A549 (cell line): Measurements from ENCODE around the gene RNF215. TPM values are rescaled to one million over a fixed set of nuclear protein-coding genes. Genes with fewer than 3 reads are reported as not detected.
"Not testable (repeated sequence)": the region's sequence is repeated elsewhere in the genome, so short reads cannot be mapped to it uniquely, and the experiment has no call there.

ENCODE experiments used
- ATAC-seq, 2 experiments: fragments of 200-7000 bp in 1 of 2; fragments of >200 bp in 1 of 2; cut with Nextera tagmentation in 1 of 2; cut with Tn5 transposase in 1 of 2; 3 replicates each; pipeline versions ENCODE4 v1.8.0 to v1.9.1; 2018 to 2020; ENCODE audit warnings: mild to moderate bottlenecking in 1 of 2, moderate library complexity in 1 of 2
- CTCF ChIA-PET: fragments of 300-600 bp; sonication (Branson Sonifier 250); formaldehyde crosslinking; extraction: SDS; loops from one replicate; lab custom pipeline; 2021; ENCODE audit warnings: antibody characterized with exemption, inconsistent platforms; lab: Yijun Ruan, JAX
- POLR2A ChIA-PET: fragments of 350-600 bp; formaldehyde crosslinking; extraction: SDS; loops from one replicate; lab custom pipeline; 2021; ENCODE audit warnings: antibody characterized with exemption, inconsistent platforms; lab: Yijun Ruan, JAX
- DNase-seq, 2 experiments: peaks; one replicate each; pipeline versions ENCODE4 v3.0.0 to v3.0.0-alpha.2; 2011 to 2016; ENCODE audit warnings: low read depth in 1 of 2, low spot score in 1 of 2
- FAIRE-seq: peaks from 2 replicates; lab custom pipeline; 2011; peaks lifted over from hg19 to GRCh38; lab: Jason Lieb, UNC
- H3K27ac ChIP-seq, 2 experiments: fragments of >200 bp; sonication (Bioruptor Twin); formaldehyde crosslinking; 3 replicates each; pipeline ENCODE4 v1.5.1; 2016 to 2017
- H3K4me1 ChIP-seq: fragments of >200 bp; sonication (Bioruptor Twin); formaldehyde crosslinking; 3 replicates; pipeline ENCODE4 v1.6.1; 2016
- H3K4me2 ChIP-seq: fragments of >200 bp; sonication (Bioruptor Twin); formaldehyde crosslinking; 3 replicates; pipeline ENCODE4 v1.6.1; 2016
- H3K4me3 ChIP-seq: fragments of >200 bp; sonication (Bioruptor Twin); formaldehyde crosslinking; 3 replicates; pipeline ENCODE4 v1.5.1; 2016
- H3K9me3 ChIP-seq: fragments of >200 bp; sonication (Bioruptor Twin); formaldehyde crosslinking; 3 replicates; pipeline ENCODE4 v1.6.1; 2016
- CEBPB ChIP-seq, 2 experiments: fragments of >200 bp in 1 of 2; sonication (Bioruptor Twin) in 1 of 2; formaldehyde crosslinking in 1 of 2; IDR thresholded peaks; 2 replicates each; pipeline ENCODE4 v1.6.1; 2012 to 2016
- EHMT2 ChIP-seq: fragments of 200-600 bp; sonication (generic); IDR thresholded peaks from 2 replicates; pipeline ENCODE4 v1.6.1; 2016; ENCODE audit warnings: antibody characterized with exemption, low read depth, mild to moderate bottlenecking, moderate library complexity
- FOSB ChIP-seq: fragments of 250-450 bp; sonication (Bioruptor Pico); IDR thresholded peaks from 2 replicates; pipeline ENCODE4 v1.5.0; 2020; ENCODE audit warnings: mild to moderate bottlenecking, moderate library complexity
- HOXA7 ChIP-seq: fragments of 250-450 bp; sonication (Bioruptor Pico); IDR thresholded peaks from 2 replicates; pipeline ENCODE4 v1.5.0; 2020; ENCODE audit warnings: mild to moderate bottlenecking, moderate library complexity
- JUNB ChIP-seq: fragments of >200 bp; sonication (Bioruptor Twin); formaldehyde crosslinking; IDR thresholded peaks from 2 replicates; pipeline ENCODE4 v1.6.1; 2016
- KDM1A ChIP-seq: fragments of 200-600 bp; sonication (generic); IDR thresholded peaks from 2 replicates; pipeline ENCODE4 v1.6.1; 2016; ENCODE audit warnings: low read depth, mild to moderate bottlenecking
- MAZ ChIP-seq: fragments of 150-350 bp; IDR thresholded peaks from 2 replicates; pipeline ENCODE4 v1.6.1; 2014; ENCODE audit warnings: antibody characterized with exemption, low read depth, low read length, borderline replicate concordance
- MYC ChIP-seq: IDR thresholded peaks from 2 replicates; pipeline ENCODE4 v1.6.1; 2012; ENCODE audit warnings: mild to moderate bottlenecking, inconsistent platforms, low read length, improper control_type of control experiment, borderline replicate concordance
- PHF8 ChIP-seq: fragments of 200-600 bp; sonication (generic); IDR thresholded peaks from 2 replicates; pipeline ENCODE4 v1.6.1; 2016; ENCODE audit warnings: low read depth, mild to moderate bottlenecking, antibody characterized with exemption, moderate library complexity, borderline replicate concordance
- RAD21 ChIP-seq, 2 experiments: fragments of >200 bp in 1 of 2; sonication (Bioruptor Twin) in 1 of 2; formaldehyde crosslinking in 1 of 2; IDR thresholded peaks in 1 of 2; conservative IDR thresholded peaks in 1 of 2; 2 replicates in 1 of 2; 3 replicates in 1 of 2; pipeline ENCODE4 v1.6.1; 2012 to 2018; ENCODE audit warnings: inconsistent platforms in 1 of 2
- RCOR1 ChIP-seq: fragments of 150-350 bp; IDR thresholded peaks from 2 replicates; pipeline ENCODE4 v1.6.1; 2014; ENCODE audit warnings: antibody characterized with exemption, low read length, low read depth
- RFX5 ChIP-seq: fragments of 450-650 bp; IDR thresholded peaks from 2 replicates; pipeline ENCODE4 v1.7.1; 2014; ENCODE audit warnings: antibody characterized with exemption, mild to moderate bottlenecking, moderate library complexity
- RNF2 ChIP-seq: fragments of 200-600 bp; sonication (generic); IDR thresholded peaks from 2 replicates; pipeline ENCODE4 v1.6.1; 2016; ENCODE audit warnings: low read depth, mild to moderate bottlenecking, antibody characterized with exemption, moderate library complexity, borderline replicate concordance
- SMC3 ChIP-seq: fragments of >200 bp; sonication (Bioruptor Twin); formaldehyde crosslinking; IDR thresholded peaks from 3 replicates; pipeline ENCODE4 v1.6.1; 2018; ENCODE audit warnings: inconsistent platforms
- TFCP2L1 ChIP-seq: fragments of 250-450 bp; sonication (Bioruptor Pico); IDR thresholded peaks from 2 replicates; pipeline ENCODE4 v1.5.0; 2021; ENCODE audit warnings: mild to moderate bottlenecking
- TP53 ChIP-seq: fragments of 250-450 bp; sonication (Bioruptor Pico); IDR thresholded peaks from 2 replicates; pipeline ENCODE4 v1.5.0; 2021; ENCODE audit warnings: mild to moderate bottlenecking, moderate library complexity
- ZC3H11A ChIP-seq: fragments of 450-650 bp; IDR thresholded peaks from 2 replicates; pipeline ENCODE4 v1.6.1; 2014; ENCODE audit warnings: antibody characterized with exemption, mild to moderate bottlenecking
- WGBS: methylation state at CpG from one replicate; pipeline ENCODE4 v1.1.6; 2017; ENCODE audit errors: missing lambda C conversion rate; 5-methylcytosine and 5-hydroxymethylcytosine counted together
- polyA plus RNA-seq, 4 experiments: library from polyadenylated mRNA; depleted of rRNA in 3 of 4; stranded (reverse); fragments of >200 nt; fragmentation: RNase III in 1 of 4; extraction: RNeasy Plus Mini Kit Qiagen cat#74134 plus additional on column Dnase treatment in 1 of 4; gene quantifications; 2 replicates in 3 of 4; 3 replicates in 1 of 4; pipeline ENCODE4 v1.2.3, GENCODE V29; 2011 to 2017
- TF ChIP-seq, protein P1 (sequence below): fragments of >200 bp; sonication (Bioruptor Twin); formaldehyde crosslinking; IDR thresholded peaks from 3 replicates; pipeline ENCODE4 v1.6.1; 2016
- TF ChIP-seq, protein P2 (sequence below): IDR thresholded peaks from 2 replicates; pipeline ENCODE4 v1.6.1; 2012
- TF ChIP-seq, protein P3 (sequence below): fragments of 450-650 bp; IDR thresholded peaks from 2 replicates; pipeline ENCODE4 v1.6.1; 2014; ENCODE audit warnings: antibody characterized with exemption

RNF215 gene
- polyA plus RNA-seq, 2 of the 4 experiments (the other 2 are of a cell fraction): 16.4 to 19.5 TPM

DNA sequence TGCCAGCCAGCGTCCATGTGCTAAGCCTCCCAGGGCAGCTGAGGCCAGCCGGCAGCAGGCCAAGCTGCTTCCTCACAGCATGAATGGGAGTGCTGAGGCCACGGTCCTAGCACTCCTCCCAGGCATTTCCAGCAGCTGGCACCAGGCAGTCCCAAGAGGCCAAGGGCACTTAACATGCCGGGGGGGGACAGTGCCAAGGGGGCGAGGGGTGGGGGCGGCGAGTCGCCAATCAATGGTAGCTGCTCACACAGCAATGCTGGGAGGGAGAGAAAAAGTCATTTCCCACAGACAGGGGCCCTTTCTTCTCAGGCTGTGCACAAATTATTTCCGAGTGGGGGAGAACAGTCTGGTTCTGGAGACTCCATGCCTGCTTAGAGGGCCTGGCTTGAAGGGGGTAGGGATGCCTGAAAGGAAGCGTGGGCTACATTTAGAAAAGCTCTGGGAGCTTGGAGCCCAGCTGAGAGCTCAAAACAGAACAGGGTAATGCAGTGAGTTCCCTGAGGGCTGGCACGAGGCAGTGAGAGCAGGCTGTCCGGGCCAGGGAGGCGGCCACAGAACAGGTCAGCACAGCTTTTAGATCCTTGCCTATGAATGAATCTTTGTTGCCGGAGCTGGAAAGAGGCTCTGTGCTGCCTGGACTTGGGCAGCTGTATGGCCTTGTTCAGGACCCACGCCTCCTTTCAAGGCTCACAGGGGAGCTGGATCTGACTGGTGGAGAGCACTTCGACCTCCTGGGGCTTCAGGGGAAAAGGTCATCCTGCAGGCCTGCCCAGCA lies 46.1 kb downstream of the RNF215 start:
- FAIRE-seq (no peak), ATAC-seq (no peak), DNase-seq (no peak)
- CTCF ChIA-PET: interaction anchor here (1.2 to 1.8 kb wide), 2 partner anchors 15 to 53 kb away, joined by 3 to 5 read pairs; no protein-coding TSS in a partner anchor
- Histone ChIP-seq H3K4me3 (no peak overlapping the region), H3K4me1 (no peaks in the 10 kb centered on the region), H3K9me3 (no peaks in the 10 kb centered on the region), H3K27ac (no peak overlapping the region), H3K4me2 (no peak overlapping the region)
- TF ChIP-seq RAD21 (conservative IDR thresholded peaks at IDR 0.05 in 1 of 2, IDR thresholded peaks at IDR 0.05 in 1 of 2) (no peak), PHF8 (no peak), HOXA7 (CRISPR knock-in tag) (no peak), RFX5 (no peak), MAZ (no peak), MYC (no peak), RNF2 (no peak), RCOR1 (no peak), KDM1A (no peak), CEBPB (IDR thresholded peaks at IDR 0.05) (no peak), SMC3 (no peak), TP53 (no peak)
- TF ChIP-seq, protein P1, sequence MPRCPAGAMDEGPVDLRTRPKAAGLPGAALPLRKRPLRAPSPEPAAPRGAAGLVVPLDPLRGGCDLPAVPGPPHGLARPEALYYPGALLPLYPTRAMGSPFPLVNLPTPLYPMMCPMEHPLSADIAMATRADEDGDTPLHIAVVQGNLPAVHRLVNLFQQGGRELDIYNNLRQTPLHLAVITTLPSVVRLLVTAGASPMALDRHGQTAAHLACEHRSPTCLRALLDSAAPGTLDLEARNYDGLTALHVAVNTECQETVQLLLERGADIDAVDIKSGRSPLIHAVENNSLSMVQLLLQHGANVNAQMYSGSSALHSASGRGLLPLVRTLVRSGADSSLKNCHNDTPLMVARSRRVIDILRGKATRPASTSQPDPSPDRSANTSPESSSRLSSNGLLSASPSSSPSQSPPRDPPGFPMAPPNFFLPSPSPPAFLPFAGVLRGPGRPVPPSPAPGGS: no peak
- TF ChIP-seq, protein P2, sequence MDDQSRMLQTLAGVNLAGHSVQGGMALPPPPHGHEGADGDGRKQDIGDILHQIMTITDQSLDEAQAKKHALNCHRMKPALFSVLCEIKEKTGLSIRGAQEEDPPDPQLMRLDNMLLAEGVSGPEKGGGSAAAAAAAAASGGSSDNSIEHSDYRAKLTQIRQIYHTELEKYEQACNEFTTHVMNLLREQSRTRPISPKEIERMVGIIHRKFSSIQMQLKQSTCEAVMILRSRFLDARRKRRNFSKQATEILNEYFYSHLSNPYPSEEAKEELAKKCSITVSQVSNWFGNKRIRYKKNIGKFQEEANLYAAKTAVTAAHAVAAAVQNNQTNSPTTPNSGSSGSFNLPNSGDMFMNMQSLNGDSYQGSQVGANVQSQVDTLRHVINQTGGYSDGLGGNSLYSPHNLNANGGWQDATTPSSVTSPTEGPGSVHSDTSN: no peak
- 94% methylated on average over 6 of the region's 16 CpGs for WGBS
- POLR2A ChIA-PET: no interaction called here

DNA sequence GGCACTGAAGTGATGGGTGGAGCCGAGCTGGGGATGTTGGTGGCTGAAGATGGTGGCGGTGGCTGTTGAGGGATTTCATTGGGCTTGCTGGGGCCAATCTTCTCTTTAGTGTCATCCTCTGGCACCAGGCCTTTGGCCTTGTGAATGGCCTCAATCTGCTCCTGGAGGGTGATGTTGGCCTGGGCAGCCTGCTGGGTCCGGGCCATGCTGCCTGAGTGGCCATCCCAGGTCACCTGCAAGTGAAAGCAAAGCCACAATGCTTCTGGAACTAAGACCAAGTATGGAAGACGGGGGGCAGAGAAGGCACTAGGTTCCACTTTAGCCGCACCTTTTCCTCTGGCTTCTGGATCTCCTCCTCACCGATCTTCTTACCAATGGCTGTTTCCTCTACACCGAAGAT lies 48.4 kb downstream of the RNF215 start:
- TF ChIP-seq, protein P3, sequence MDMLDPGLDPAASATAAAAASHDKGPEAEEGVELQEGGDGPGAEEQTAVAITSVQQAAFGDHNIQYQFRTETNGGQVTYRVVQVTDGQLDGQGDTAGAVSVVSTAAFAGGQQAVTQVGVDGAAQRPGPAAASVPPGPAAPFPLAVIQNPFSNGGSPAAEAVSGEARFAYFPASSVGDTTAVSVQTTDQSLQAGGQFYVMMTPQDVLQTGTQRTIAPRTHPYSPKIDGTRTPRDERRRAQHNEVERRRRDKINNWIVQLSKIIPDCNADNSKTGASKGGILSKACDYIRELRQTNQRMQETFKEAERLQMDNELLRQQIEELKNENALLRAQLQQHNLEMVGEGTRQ: no peak
- TF ChIP-seq EHMT2 (no peak), ZC3H11A (no peak), JUNB (no peak), RCOR1 (no peak), FOSB (no peak), TFCP2L1 (CRISPR knock-in tag) (no peak), RFX5 (no peak)
- TF ChIP-seq, all 56 proteins: peak for 0
- ATAC-seq: no peak
- H3K4me3 ChIP-seq: no peak overlapping the region
- H3K4me1 ChIP-seq: no peaks in the 10 kb centered on the region
- ChIA-PET CTCF (no interaction called here), POLR2A (no interaction called here)
- H3K9me3 ChIP-seq: no peaks in the 10 kb centered on the region
- no peak overlapping the region for H3K27ac ChIP-seq
- H3K4me2 ChIP-seq: no peak overlapping the region
- DNase-seq: no peak
- WGBS: 95% methylated on average over 7 of the region's 7 CpGs
- FAIRE-seq: no peak

DNA sequence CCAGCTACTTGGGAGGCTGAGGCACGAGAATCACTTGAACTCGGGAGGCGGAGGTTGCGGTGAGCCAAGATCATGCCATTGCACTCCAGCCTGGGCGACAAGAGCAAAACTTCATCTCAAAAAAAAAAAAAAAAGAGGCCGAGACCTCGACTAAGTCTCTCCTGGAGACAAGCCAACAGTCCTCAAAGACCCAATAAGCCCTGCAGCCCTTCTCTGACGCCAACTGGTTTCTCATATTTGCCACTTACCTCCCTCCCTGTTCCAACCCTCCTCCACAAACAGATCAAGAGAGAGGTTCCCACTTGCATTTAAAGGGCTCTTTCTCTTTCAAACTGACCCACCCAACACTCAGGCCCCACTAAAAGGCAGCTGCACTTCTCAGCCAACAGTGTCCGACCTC lies 48.9 kb downstream of the RNF215 start:
- POLR2A ChIA-PET, FAIRE-seq, H3K4me1 ChIP-seq, H3K27ac ChIP-seq, CTCF ChIA-PET, DNase-seq, H3K4me2 ChIP-seq, H3K9me3 ChIP-seq, H3K4me3 ChIP-seq, ATAC-seq: not testable (repeated sequence)
- whole genome bisulfite sequencing: 88% methylated on average over 9 of the region's 9 CpGs
